ENCODE data around the gene ACBD3.

ACBD3 gene

DNA sequence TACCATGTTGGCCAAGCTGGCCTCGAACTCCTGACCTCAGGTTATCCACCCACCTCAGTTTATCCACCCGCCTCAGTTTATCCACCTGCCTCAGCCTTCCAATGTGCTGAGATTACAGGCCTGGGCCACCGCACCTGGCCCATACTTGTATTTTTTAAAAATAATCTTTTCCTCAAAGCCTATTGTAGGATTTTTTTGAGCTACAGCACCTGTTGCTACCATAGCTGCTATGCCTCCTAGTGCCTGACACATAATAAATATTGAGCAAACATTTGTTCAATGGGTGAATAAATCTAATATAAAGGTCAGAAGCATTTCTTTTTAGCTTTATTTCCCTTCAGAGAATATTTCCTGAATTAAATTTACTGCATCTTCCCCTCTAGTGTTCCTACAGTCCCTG, 15.7 kb upstream of the ACBD3 start:
- no peak for DNase-seq (ENCODE audit: low read depth)
- TF ChIP-seq, protein P1, sequence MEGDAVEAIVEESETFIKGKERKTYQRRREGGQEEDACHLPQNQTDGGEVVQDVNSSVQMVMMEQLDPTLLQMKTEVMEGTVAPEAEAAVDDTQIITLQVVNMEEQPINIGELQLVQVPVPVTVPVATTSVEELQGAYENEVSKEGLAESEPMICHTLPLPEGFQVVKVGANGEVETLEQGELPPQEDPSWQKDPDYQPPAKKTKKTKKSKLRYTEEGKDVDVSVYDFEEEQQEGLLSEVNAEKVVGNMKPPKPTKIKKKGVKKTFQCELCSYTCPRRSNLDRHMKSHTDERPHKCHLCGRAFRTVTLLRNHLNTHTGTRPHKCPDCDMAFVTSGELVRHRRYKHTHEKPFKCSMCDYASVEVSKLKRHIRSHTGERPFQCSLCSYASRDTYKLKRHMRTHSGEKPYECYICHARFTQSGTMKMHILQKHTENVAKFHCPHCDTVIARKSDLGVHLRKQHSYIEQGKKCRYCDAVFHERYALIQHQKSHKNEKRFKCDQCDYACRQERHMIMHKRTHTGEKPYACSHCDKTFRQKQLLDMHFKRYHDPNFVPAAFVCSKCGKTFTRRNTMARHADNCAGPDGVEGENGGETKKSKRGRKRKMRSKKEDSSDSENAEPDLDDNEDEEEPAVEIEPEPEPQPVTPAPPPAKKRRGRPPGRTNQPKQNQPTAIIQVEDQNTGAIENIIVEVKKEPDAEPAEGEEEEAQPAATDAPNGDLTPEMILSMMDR (conservative IDR thresholded peaks at IDR 0.05; ENCODE audit: low read depth, low read length): no peak
- H3K4me3 ChIP-seq (ENCODE audit: low read length): no peak overlapping the region

DNA sequence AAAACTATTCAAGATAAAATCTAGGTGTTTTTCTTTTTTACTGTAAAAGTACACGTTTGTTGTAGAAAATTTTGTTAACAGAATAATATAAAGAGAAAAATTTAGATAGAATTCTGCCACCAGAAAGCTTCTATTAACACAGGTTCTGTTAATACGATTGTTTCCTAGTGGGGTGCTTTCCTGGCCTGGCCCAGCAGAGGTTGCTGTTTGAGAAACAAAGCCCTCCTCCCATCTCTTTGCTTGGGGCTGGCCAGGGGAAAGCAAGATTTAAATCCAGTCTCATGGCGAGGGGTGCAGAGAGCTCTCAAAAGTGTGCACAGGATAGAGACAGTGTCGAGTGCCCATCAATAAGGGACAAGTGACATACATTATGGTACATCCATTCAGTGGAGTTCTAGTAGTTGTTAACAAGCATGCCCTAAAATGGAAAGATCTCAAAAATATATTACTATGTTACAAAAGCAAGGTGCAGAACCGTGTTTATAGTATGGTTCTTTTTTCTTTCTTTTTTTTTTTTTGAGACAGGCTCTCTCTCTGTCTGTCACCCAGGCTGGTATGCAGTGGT, 14.6 kb upstream of the ACBD3 start:
- no peak overlapping the region for H3K4me3 ChIP-seq (ENCODE audit: low read length)
- no peak for DNase-seq (ENCODE audit: low read depth)
- TF ChIP-seq, protein P1 (conservative IDR thresholded peaks at IDR 0.05; ENCODE audit: low read depth, low read length): peak; percentile 53

GRCh38 chr1:226199971-226200370, 13.4 kb upstream of the ACBD3 start:
- TF ChIP-seq, protein P1 (conservative IDR thresholded peaks at IDR 0.05; ENCODE audit: low read depth, low read length): no peak
- DNase-seq (ENCODE audit: low read depth): no peak
- no peak overlapping the region for H3K4me3 ChIP-seq (ENCODE audit: low read length)

DNA sequence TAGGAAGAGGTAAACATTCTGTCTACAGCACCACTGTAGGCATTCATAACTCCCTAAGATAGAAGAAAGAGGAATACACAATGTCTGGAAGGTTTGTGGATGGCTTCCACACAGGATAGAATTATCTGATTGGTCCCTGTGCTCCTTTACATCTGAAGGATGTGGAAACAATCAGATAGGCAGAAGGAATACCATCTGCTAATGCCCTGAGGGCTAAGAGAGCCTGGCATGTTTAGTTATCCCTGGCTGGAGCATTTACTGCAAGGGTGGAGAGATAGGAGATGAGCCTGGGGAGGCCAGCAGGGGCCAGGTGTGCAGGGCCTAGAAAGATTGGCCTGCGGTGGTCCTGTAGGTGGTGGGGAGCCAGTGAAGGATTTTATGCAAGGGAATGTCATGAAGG, 8.6 kb upstream of the ACBD3 start:
- DNase-seq (ENCODE audit: low read depth): no peak
- no peak overlapping the region for H3K4me3 ChIP-seq (ENCODE audit: low read length)
- TF ChIP-seq, protein P1 (conservative IDR thresholded peaks at IDR 0.05; ENCODE audit: low read depth, low read length): no peak

DNA sequence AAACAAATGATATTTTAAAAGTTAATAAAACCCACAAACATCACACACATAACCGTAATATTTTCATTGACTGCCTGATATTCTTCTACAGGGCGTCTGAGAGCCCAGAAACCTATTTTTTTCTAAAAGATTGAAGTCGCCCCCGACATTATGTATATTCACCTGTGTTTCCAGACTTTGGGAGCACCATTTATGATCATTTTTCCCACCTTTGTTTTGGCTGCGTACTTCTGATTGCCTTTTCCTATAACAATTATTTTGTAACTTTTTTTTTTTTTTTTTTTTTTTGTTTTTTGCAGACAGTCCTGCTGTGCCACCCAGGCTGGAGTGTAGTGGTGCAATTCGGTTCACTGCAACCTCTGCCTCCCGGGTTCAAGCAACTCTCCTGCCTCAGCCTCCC, 839 bp upstream of the ACBD3 start:
- DNase-seq (ENCODE audit: low read depth): no peak
- peak overlapping the region; percentile 96 for H3K4me3 ChIP-seq (ENCODE audit: low read length)
- TF ChIP-seq, protein P1 (conservative IDR thresholded peaks at IDR 0.05; ENCODE audit: low read depth, low read length): no peak

GRCh38 chr1:226187019-226187322, 430 bp upstream of the ACBD3 start:
- TF ChIP-seq, protein P1 (conservative IDR thresholded peaks at IDR 0.05; ENCODE audit: low read depth, low read length): no peak
- peak overlapping the region; percentile 96 for H3K4me3 ChIP-seq (ENCODE audit: low read length)
- DNase-seq (ENCODE audit: low read depth): no peak

DNA sequence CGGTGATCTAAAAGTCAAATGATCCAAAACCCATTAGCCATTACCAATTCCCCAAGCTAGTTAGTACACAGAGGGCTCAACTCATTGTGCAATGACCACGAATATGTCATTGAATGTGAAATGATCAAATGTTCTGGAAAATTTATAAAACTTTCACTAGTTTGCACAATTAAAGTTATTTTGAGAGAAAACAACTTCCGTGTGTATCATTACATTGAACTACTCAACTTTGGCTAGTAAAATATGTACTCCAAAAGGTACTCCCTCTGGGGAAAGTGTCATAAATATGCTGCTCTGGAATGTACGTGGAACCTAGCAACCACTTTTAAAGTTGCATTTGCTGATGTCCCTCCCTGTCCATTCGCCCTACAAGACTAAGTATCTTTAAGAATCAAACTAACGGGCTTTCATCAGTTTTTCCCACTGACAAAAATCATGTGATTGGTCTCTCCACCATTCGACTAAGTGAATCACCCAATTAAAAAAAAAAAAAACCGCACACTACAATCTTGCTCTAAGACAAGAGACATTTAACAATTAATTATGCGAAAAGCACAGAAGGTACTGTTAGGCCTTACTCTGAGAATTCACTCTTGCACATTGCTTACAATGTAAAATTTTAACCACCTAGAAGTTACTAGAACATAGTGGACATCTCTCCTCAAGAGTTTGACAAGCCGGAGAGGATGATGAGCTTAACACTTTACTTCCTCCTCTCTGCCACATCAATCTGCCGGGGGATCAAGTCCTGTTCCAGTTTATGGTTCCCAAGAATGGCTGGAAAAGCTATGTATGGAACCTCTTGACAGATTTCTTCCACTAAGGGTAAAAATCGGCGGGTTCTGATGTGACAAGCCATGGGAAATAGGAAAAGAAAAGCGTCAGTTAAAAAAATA, 1.2 kb downstream of the ACBD3 start:
- no peak for DNase-seq (ENCODE audit: low read depth)
- TF ChIP-seq, protein P1 (conservative IDR thresholded peaks at IDR 0.05; ENCODE audit: low read depth, low read length): no peak
- H3K4me3 ChIP-seq (ENCODE audit: low read length): peak overlapping the region; percentile 96

All from retinal pigment epithelial cell (primary cell).